Thymus (tissue), 11 donors: ENCODE results near the gene MB21D2. TPM values are rescaled to one million over a fixed set of nuclear protein-coding genes. Genes with fewer than 3 reads are reported as not detected.
A peak's percentile ranks its signal among the peaks of the same experiment; 100 is the strongest.

ENCODE experiments used
- DNase-seq, 9 donors: peaks; one replicate each; pipeline ENCODE4 v3.0.0-alpha.2; 2013; ENCODE audit warnings: low spot score in 9 of 9, low read depth in 6 of 9, missing footprints in 1 of 9
- H3K27ac ChIP-seq, 2 donors: one replicate each; pipeline ENCODE4 v1.5.1; 2013; ENCODE audit warnings: control low read depth in 1 of 2, low read depth in 1 of 2, low read length in 1 of 2, mild to moderate bottlenecking in 1 of 2, moderate library complexity in 1 of 2
- H3K27me3 ChIP-seq, 2 donors: one replicate each; pipeline ENCODE4 v1.5.1; 2013; ENCODE audit warnings: low read length in 1 of 2; ENCODE audit not compliant: control insufficient read depth in 2 of 2, insufficient read depth in 1 of 2
- H3K36me3 ChIP-seq, 2 donors: one replicate each; pipeline ENCODE4 v1.5.1; 2013; ENCODE audit warnings: low read length in 1 of 2, mild to moderate bottlenecking in 1 of 2, moderate library complexity in 1 of 2; ENCODE audit not compliant: control insufficient read depth in 2 of 2, insufficient read depth in 2 of 2
- H3K4me1 ChIP-seq, 2 donors: one replicate each; pipeline ENCODE4 v1.5.1; 2013; ENCODE audit warnings: low read length in 2 of 2; ENCODE audit not compliant: control insufficient read depth in 2 of 2, insufficient read depth in 2 of 2
- H3K4me3 ChIP-seq, 2 donors: one replicate each; pipeline ENCODE4 v1.5.1; 2013; ENCODE audit warnings: low read length in 2 of 2, control low read depth in 1 of 2, mild to moderate bottlenecking in 1 of 2
- H3K9me3 ChIP-seq, 2 donors: one replicate each; pipeline ENCODE4 v1.5.1; 2013; ENCODE audit warnings: low read length in 1 of 2, mild to moderate bottlenecking in 1 of 2; ENCODE audit not compliant: control insufficient read depth in 2 of 2, insufficient read depth in 1 of 2
- WGBS: extraction: QIAGEN DNeasy Blood & Tissue Kit; methylation state at CpG from one replicate; pipeline ENCODE4 v1.1.7; 2013; 5-methylcytosine and 5-hydroxymethylcytosine counted together
- polyA plus RNA-seq: library from polyadenylated mRNA; stranded (reverse); fragments of 200-250 nt; gene quantifications from one replicate; pipeline ENCODE4 v1.2.3, GENCODE V29; 2013
- total RNA-seq: library from RNA; stranded (reverse); fragments of 120-200 nt; gene quantifications from one replicate; pipeline ENCODE4 v1.2.4, GENCODE V29; 2013
- donor health status: healthy.

The MB21D2 gene
- total and polyA plus RNA-seq, 2 donors, result 1.5 to 2.4 TPM

DNA sequence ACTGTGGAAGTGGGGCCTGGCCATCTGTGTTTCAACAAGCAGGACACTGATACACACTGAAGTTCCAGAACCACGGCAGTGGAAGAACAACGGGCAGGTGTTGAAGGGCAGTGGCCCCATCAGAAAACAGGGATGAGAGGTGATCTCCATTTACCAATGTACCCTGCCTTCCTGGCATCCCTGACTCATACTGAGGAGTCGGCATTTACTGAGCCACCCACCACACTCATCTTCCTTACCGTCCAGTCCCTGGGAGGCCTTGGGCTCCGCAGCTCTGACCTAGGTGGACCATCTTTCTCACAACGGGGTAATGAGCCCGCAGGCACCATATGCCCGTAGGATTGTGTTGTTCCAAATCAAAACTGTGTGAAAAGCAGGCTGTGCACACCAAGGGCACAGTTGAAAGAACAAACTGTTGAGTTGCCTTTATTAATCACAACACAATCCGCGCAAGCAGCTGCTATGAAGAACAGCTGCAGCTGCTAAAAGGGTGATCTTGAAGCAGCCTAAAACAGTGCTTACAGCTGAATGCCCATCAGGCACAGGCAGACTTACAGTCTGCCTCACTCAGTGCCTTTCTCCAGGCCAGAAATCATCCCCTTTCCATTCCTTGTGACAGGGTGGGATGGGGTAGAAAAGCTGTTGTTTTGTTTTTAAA is 12.9 kb downstream of the MB21D2 start:
- Histone ChIP-seq H3K36me3 (no peaks in the 10 kb centered on the region), H3K4me3 (no peak overlapping the region), H3K4me1 (no peaks in the 10 kb centered on the region), H3K9me3 (peaks cover 0 to 3% of the 10 kb centered on the region in 2 donors), H3K27ac (no peak overlapping the region), H3K27me3 (no peaks in the 10 kb centered on the region)
- no peak for DNase-seq
- WGBS, result 95% methylated on average over 10 of the region's 10 CpGs

GRCh38 chr3:192902549-192902948 is 15.1 kb downstream of the MB21D2 start:
- no peak overlapping the region for H3K27ac ChIP-seq
- DNase-seq, result no peak
- H3K4me1 ChIP-seq, result no peaks in the 10 kb centered on the region
- peaks cover 0 to 3% of the 10 kb centered on the region in 2 donors for H3K9me3 ChIP-seq
- H3K4me3 ChIP-seq, result no peak overlapping the region
- no peaks in the 10 kb centered on the region for H3K27me3 ChIP-seq
- WGBS, result 96% methylated on average over 4 of the region's 4 CpGs
- no peaks in the 10 kb centered on the region for H3K36me3 ChIP-seq

DNA sequence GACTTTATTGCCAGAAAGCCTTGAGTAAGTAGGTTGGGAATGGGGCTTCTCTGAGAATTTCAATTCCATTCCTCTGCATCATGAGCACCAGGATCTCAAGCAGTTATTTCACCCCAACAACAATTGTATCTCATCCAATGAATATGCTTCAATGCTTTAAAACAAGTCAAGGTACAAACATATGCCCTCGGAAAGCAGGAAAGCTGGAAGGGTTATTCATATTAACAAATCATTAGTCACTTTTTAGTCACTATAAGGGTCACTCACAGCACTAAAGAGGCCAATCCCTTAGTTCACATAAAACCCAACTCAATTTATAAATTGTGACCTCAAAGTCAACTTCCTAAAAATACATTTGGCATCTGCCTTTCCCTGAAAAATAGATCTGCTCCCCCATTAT is 16.2 kb downstream of the MB21D2 start:
- 97% methylated on average over 1 of the region's 1 CpG for WGBS
- no peaks in the 10 kb centered on the region for H3K4me1 ChIP-seq

DNA sequence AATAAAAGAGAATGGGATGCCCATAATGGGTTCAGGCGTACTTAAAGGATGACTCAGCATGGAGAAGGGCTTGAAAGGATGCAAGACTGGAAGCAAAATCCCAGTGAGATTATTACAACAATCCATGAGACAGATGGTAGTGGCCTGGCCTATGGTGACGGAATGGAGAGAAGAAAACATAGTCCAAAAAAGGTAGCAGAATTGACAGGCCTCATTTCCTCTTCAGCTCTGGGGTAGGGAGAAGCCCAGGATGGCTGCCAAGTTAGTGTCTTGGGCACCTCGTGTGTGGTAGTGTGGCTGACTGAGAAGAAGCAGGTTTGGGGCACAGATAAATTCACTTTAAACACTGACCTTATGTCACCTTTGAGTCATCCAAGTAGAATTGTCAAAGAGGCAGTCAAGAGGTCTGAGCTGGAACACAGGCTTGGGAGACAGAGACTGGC is 18.1 kb downstream of the MB21D2 start:
- Histone ChIP-seq H3K36me3 (no peaks in the 10 kb centered on the region), H3K4me1 (no peaks in the 10 kb centered on the region), H3K27me3 (no peaks in the 10 kb centered on the region), H3K4me3 (no peak overlapping the region), H3K9me3 (peaks cover 0 to 3% of the 10 kb centered on the region in 2 donors), H3K27ac (no peak overlapping the region)
- DNase-seq, result no peak
- WGBS, result 73% methylated on average over 3 of the region's 3 CpGs

More for the DNA sequence above, 16.2 kb downstream of the MB21D2 start:
- peaks cover 0 to 3% of the 10 kb centered on the region in 2 donors for H3K9me3 ChIP-seq
- H3K36me3 ChIP-seq, result no peaks in the 10 kb centered on the region
- no peak overlapping the region for H3K4me3 ChIP-seq
- H3K27me3 ChIP-seq, result no peaks in the 10 kb centered on the region
- no peak for DNase-seq
- H3K27ac ChIP-seq, result no peak overlapping the region

DNA sequence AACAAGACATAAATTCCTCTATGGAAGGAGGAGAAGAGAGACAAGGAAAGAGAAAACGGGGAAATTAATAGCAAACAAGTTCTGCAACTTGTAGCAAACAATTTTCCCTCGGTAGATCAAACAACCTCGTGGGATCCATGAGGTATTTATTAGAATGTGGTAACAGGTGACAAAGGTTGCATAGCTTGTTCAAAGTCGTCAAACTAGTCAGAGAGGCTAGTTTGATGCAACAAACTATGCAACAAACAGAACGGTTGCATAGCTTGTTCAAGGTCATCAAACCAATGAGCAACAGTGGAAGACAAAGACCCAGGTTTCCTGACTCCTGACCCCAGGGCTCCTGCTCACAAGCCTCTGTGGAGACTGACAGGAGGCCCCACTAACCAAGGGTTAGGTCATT is 20.7 kb downstream of the MB21D2 start:
- no peaks in the 10 kb centered on the region for H3K27me3 ChIP-seq

DNA sequence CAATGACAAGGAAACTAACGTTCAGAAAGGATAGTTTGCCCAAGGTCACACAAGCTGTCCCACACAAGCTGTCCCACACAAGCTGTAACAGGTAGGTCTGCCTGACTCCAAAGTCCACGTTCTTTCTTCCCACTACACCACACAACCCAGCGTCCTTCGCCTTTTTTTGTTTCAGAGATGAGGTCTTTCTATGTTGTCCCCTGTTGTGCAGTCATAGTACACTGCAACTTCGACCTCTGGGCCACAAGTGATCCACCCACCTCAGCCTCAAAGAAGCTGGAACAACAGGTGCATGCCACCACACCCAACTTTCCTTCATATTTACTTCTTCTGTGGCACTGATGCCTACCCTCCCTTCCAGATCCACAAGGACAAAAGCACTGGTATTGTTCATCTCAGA is 21.4 kb downstream of the MB21D2 start:
- no peak overlapping the region for H3K4me3 ChIP-seq
- no peaks in the 10 kb centered on the region for H3K27me3 ChIP-seq
- no peaks in the 10 kb centered on the region for H3K9me3 ChIP-seq
- no peaks in the 10 kb centered on the region for H3K4me1 ChIP-seq
- 89% methylated on average over 5 of the region's 5 CpGs for WGBS
- H3K27ac ChIP-seq, result no peak overlapping the region
- no peak for DNase-seq
- H3K36me3 ChIP-seq, result no peaks in the 10 kb centered on the region

More for the DNA sequence above, 20.7 kb downstream of the MB21D2 start:
- Histone ChIP-seq H3K36me3 (no peaks in the 10 kb centered on the region), H3K4me3 (no peak overlapping the region), H3K9me3 (no peaks in the 10 kb centered on the region), H3K4me1 (no peaks in the 10 kb centered on the region), H3K27ac (no peak overlapping the region)
- 89% methylated on average over 5 of the region's 5 CpGs for WGBS
- DNase-seq, result no peak

- 74% methylated on average over 5 of the region's 5 CpGs for WGBS
- Histone ChIP-seq H3K36me3 (no peaks in the 10 kb centered on the region), H3K4me1 (no peaks in the 10 kb centered on the region), H3K27ac (no peak overlapping the region), H3K4me3 (no peak overlapping the region), H3K27me3 (no peaks in the 10 kb centered on the region), H3K9me3 (no peaks in the 10 kb centered on the region)
- no peak for DNase-seq
These were observed 23.0 kb downstream of the MB21D2 start for GRCh38 chr3:192894676-192895075.

- no peak overlapping the region for H3K27ac ChIP-seq
- 21% methylated on average over 13 of the region's 13 CpGs for WGBS
- no peaks in the 10 kb centered on the region for H3K27me3 ChIP-seq
- no peaks in the 10 kb centered on the region for H3K9me3 ChIP-seq
- peak in 2 of 9 donors; percentile 9 to 38 for DNase-seq
- H3K4me1 ChIP-seq, result no peaks in the 10 kb centered on the region
- H3K36me3 ChIP-seq, result no peaks in the 10 kb centered on the region
- no peak overlapping the region for H3K4me3 ChIP-seq
These were observed 24.5 kb downstream of the MB21D2 start for GRCh38 chr3:192892981-192893700.
